Large intestine (tissue), 3 donors: ENCODE results near the gene KRAS. TPM values are rescaled to one million over a fixed set of nuclear protein-coding genes. Genes with fewer than 3 reads are reported as not detected.

Source experiments
- DNase-seq, 2 donors: peaks; one replicate each; pipeline versions ENCODE4 v3.0.0 to v3.0.0-alpha.2; 2013
- H3K27ac ChIP-seq: one replicate; pipeline ENCODE4 v1.5.1; 2013; ENCODE audit warnings: low read length
- H3K27me3 ChIP-seq: 2 replicates; pipeline ENCODE4 v1.6.1; 2013; ENCODE audit warnings: low read length; ENCODE audit not compliant: control insufficient read depth, insufficient read depth
- H3K36me3 ChIP-seq: 2 replicates; pipeline ENCODE4 v1.6.1; 2013; ENCODE audit warnings: low read length; ENCODE audit not compliant: control insufficient read depth, insufficient read depth
- H3K4me1 ChIP-seq: one replicate; pipeline ENCODE4 v1.6.1; 2013; ENCODE audit warnings: low read length; ENCODE audit not compliant: control insufficient read depth, insufficient read depth
- H3K4me3 ChIP-seq: one replicate; pipeline ENCODE4 v1.5.1; 2013; ENCODE audit warnings: low read length
- H3K9me3 ChIP-seq: one replicate; pipeline ENCODE4 v1.6.1; 2013; ENCODE audit warnings: mild to moderate bottlenecking, low read depth, low read length, moderate library complexity; ENCODE audit not compliant: control insufficient read depth
- WGBS: methylation state at CpG from one replicate; pipeline ENCODE4 v1.1.5; 2013; ENCODE audit warnings: low lambda C conversion rate; ENCODE audit not compliant: insufficient coverage; 5-methylcytosine and 5-hydroxymethylcytosine counted together
- polyA plus RNA-seq: library from polyadenylated mRNA; unstranded; fragments of 120-200 nt; gene quantifications from one replicate; pipeline ENCODE4 v1.2.1, GENCODE V29; 2013

Gene KRAS
- polyA plus RNA-seq, 1 donor: 37.3 TPM

DNA sequence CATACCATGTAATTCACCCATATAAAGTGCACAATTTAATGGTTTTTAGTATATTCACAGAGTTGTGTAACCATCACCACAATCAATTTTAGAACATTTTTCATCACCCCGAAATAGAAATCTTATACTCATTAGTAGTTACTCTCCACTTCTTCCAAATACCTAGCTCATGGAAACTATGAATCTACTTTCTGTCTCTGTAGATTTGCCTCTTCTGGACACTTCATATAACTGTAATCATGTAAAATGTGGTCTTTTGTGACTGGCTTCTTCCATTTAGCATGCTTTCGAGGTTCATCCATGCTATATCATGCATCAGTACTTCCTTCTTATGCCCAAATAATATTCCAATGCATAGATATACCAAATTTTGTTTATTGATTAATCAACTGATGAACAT, 66.6 kb downstream of the KRAS start:
- Histone ChIP-seq H3K4me3 (no peak overlapping the region), H3K4me1 (no peaks in the 10 kb centered on the region), H3K9me3 (no peaks in the 10 kb centered on the region), H3K27me3 (no peaks in the 10 kb centered on the region), H3K27ac (no peak overlapping the region), H3K36me3 (no peaks in the 10 kb centered on the region)
- WGBS: 100% methylated on average over 2 of the region's 2 CpGs
- no peak for DNase-seq

- Histone ChIP-seq H3K4me1 (no peaks in the 10 kb centered on the region), H3K36me3 (no peaks in the 10 kb centered on the region), H3K9me3 (no peaks in the 10 kb centered on the region), H3K27ac (no peak overlapping the region), H3K4me3 (no peak overlapping the region), H3K27me3 (no peaks in the 10 kb centered on the region)
- DNase-seq: no peak
- 74% methylated on average over 3 of the region's 3 CpGs for WGBS
Measured at GRCh38 chr12:25182765-25183164, 68.0 kb downstream of the KRAS start.

- DNase-seq: no peak
- no CpG with 5 or more reads among the region's 6 CpGs for WGBS
- H3K27ac ChIP-seq: no peak overlapping the region
- H3K36me3 ChIP-seq: no peaks in the 10 kb centered on the region
- no peak overlapping the region for H3K4me3 ChIP-seq
- no peaks in the 10 kb centered on the region for H3K27me3 ChIP-seq
- H3K4me1 ChIP-seq: no peaks in the 10 kb centered on the region
- no peaks in the 10 kb centered on the region for H3K9me3 ChIP-seq
Measured at GRCh38 chr12:25162866-25163265, 87.9 kb downstream of the KRAS start.

DNA sequence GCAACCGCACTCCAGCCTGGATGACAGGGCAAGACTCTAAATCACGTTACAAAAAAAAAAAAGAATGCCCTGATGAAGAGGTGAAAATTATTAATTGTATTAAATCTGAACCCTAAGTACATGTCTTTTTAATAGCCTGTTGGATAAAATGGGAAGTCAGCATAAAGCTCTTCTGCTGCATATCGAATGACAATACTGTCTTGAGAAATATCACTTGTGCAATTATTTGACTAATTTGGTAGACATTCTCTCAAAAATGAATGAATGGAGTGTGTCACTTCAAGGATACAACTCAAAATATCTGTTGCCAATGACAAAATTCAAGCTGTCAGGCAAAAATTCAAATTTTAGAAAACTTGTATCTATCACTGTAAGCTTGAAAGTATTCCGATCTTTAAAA, 94.7 kb downstream of the KRAS start:
- H3K27ac ChIP-seq: no peak overlapping the region
- H3K36me3 ChIP-seq: no peaks in the 10 kb centered on the region
- 100% methylated on average over 2 of the region's 4 CpGs for WGBS

GRCh38 chr12:25155022-25155576, 95.6 kb downstream of the KRAS start:
- no CpG with 5 or more reads among the region's 2 CpGs for WGBS
- peak in 1 of 2 donors; percentile 20 for DNase-seq
- Histone ChIP-seq H3K4me1 (no peaks in the 10 kb centered on the region), H3K27me3 (no peaks in the 10 kb centered on the region), H3K9me3 (no peaks in the 10 kb centered on the region), H3K27ac (no peak overlapping the region), H3K4me3 (no peak overlapping the region), H3K36me3 (no peaks in the 10 kb centered on the region)

More for the DNA sequence above, 94.7 kb downstream of the KRAS start:
- DNase-seq: no peak
- Histone ChIP-seq H3K4me1 (no peaks in the 10 kb centered on the region), H3K4me3 (no peak overlapping the region), H3K9me3 (no peaks in the 10 kb centered on the region), H3K27me3 (no peaks in the 10 kb centered on the region)

Other genes with a start within 250 kb of the KRAS start
- 0.63 TPM for gene DNAI7, start 55.8 kb downstream of the KRAS start, polyA plus RNA-seq
- 61.0 TPM for gene ETFRF1, start 55.7 kb downstream of the KRAS start, polyA plus RNA-seq